Brain microvascular endothelial cell (primary cell): ENCODE data around the gene SMIM22.

Experiments used
- DNase-seq: peaks from one replicate; pipeline ENCODE4 v3.0.0-alpha.2; 2020
- H3K27ac ChIP-seq: fragments of 250-450 bp; sonication (Bioruptor Pico); 2 replicates; pipeline ENCODE4 v1.5.1; 2020; ENCODE audit warnings: mild to moderate bottlenecking, moderate library complexity
- H3K27me3 ChIP-seq: fragments of 250-450 bp; sonication (Bioruptor Pico); replicated peaks from 2 replicates; pipeline ENCODE4 v1.5.1; 2020; ENCODE audit warnings: mild to moderate bottlenecking
- H3K36me3 ChIP-seq: fragments of 250-450 bp; sonication (Bioruptor Pico); replicated peaks from 2 replicates; pipeline ENCODE4 v1.5.1; 2020; ENCODE audit warnings: mild to moderate bottlenecking
- H3K4me3 ChIP-seq: 2 replicates; pipeline ENCODE4 v1.5.1; 2011; ENCODE audit warnings: low read depth, mild to moderate bottlenecking, control low read depth, low read length, moderate library complexity
- CTCF ChIP-seq: IDR thresholded peaks from 2 replicates; pipeline ENCODE4 v1.5.1; 2011; ENCODE audit warnings: low read depth, mild to moderate bottlenecking, moderate library complexity, low read length, control low read depth, inconsistent platforms; ENCODE audit errors: missing control alignments
- in situ Hi-C: cut with HindIII; loops from 2 replicates; pipeline ENCODE4 v1.10.0; 2017; ENCODE audit warnings: low sequenced_read_pairs, low pct_ligation_motif_present

Gene SMIM22

GRCh38 chr16:4788910-4789309, 6.3 kb upstream of the SMIM22 start:
- Histone ChIP-seq H3K4me3 (no peak overlapping the region), H3K27ac (no peak overlapping the region), H3K27me3 (no peaks in the 10 kb centered on the region), H3K36me3 (no peaks in the 10 kb centered on the region)
- no peak for DNase-seq
- in situ Hi-C loops = no loop called here
- TF ChIP-seq CTCF = no peak

- no peak for TF ChIP-seq CTCF
- Histone ChIP-seq H3K27ac (no peak overlapping the region), H3K36me3 (no peaks in the 10 kb centered on the region), H3K4me3 (no peak overlapping the region), H3K27me3 (no peaks in the 10 kb centered on the region)
- in situ Hi-C loops = no loop called here
- DNase-seq = no peak
Observed at GRCh38 chr16:4790261-4790660, 4.9 kb upstream of the SMIM22 start.

GRCh38 chr16:4790871-4791270, 4.3 kb upstream of the SMIM22 start:
- in situ Hi-C loops = no loop called here
- DNase-seq = no peak
- H3K36me3 ChIP-seq = no peaks in the 10 kb centered on the region
- H3K27ac ChIP-seq = no peak overlapping the region
- H3K4me3 ChIP-seq = no peak overlapping the region
- no peak for TF ChIP-seq CTCF
- no peaks in the 10 kb centered on the region for H3K27me3 ChIP-seq

- no peaks in the 10 kb centered on the region for H3K36me3 ChIP-seq
- in situ Hi-C loops = no loop called here
- no peaks in the 10 kb centered on the region for H3K27me3 ChIP-seq
- no peak overlapping the region for H3K4me3 ChIP-seq
- no peak for TF ChIP-seq CTCF
- DNase-seq = no peak
- no peak overlapping the region for H3K27ac ChIP-seq
Observed at GRCh38 chr16:4792951-4793513, 2.1 kb upstream of the SMIM22 start.

GRCh38 chr16:4795828-4796572, 831 bp downstream of the SMIM22 start:
- DNase-seq = no peak
- H3K36me3 ChIP-seq = peaks cover 7% of the 10 kb centered on the region
- no peak for TF ChIP-seq CTCF
- no peak overlapping the region for H3K4me3 ChIP-seq
- in situ Hi-C loops = no loop called here
- H3K27me3 ChIP-seq = no peaks in the 10 kb centered on the region
- H3K27ac ChIP-seq = no peak overlapping the region
